ENCODE data around the gene MAP1LC3B. TPM values are rescaled to one million over a fixed set of nuclear protein-coding genes. Genes with fewer than 3 reads are reported as not detected.
A peak's percentile ranks its signal among the peaks of the same experiment; 100 is the strongest.
"Not testable (repeated sequence)": the region's sequence is repeated elsewhere in the genome, so short reads cannot be mapped to it uniquely, and the experiment has no call there.

MAP1LC3B gene
- total and polyA plus RNA-seq, 2 experiments from 2014 or later = 73.3 to 134 TPM

- Histone ChIP-seq H3K9me3 (ENCODE audit: low read depth) (no peaks in the 10 kb centered on the region), H3K79me2 (peaks cover 37% of the 10 kb centered on the region), H3K4me2 (no peak overlapping the region), H2AFZ (no peak overlapping the region), H3K9me2 (replicated peaks; ENCODE audit: insufficient read depth) (no peaks in the 10 kb centered on the region), H3K4me1 (ENCODE audit: insufficient read depth) (peaks cover 11% of the 10 kb centered on the region), H3K4me3 (no peak overlapping the region), H4K20me1 (ENCODE audit: insufficient read depth, poor library complexity, severe bottlenecking) (peaks cover 19% of the 10 kb centered on the region), H3K27me3 (no peaks in the 10 kb centered on the region), H3K27ac (no peak overlapping the region), H3K36me3 (replicated peaks; ENCODE audit: insufficient read depth, low read depth) (no peaks in the 10 kb centered on the region)
- TF ChIP-seq, protein P1, sequence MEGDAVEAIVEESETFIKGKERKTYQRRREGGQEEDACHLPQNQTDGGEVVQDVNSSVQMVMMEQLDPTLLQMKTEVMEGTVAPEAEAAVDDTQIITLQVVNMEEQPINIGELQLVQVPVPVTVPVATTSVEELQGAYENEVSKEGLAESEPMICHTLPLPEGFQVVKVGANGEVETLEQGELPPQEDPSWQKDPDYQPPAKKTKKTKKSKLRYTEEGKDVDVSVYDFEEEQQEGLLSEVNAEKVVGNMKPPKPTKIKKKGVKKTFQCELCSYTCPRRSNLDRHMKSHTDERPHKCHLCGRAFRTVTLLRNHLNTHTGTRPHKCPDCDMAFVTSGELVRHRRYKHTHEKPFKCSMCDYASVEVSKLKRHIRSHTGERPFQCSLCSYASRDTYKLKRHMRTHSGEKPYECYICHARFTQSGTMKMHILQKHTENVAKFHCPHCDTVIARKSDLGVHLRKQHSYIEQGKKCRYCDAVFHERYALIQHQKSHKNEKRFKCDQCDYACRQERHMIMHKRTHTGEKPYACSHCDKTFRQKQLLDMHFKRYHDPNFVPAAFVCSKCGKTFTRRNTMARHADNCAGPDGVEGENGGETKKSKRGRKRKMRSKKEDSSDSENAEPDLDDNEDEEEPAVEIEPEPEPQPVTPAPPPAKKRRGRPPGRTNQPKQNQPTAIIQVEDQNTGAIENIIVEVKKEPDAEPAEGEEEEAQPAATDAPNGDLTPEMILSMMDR (IDR thresholded peaks at IDR 0.05; ENCODE audit: poor library complexity) = no peak
- TF ChIP-seq EZH2phosphoT487 (IDR thresholded peaks at IDR 0.05; ENCODE audit: low read depth, severe bottlenecking, unreplicated experiment) (no peak), EZH2 (IDR thresholded peaks at IDR 0.05; ENCODE audit: borderline replicate concordance) (no peak)
- no peak for DNase-seq (ENCODE audit: low spot score)
- WGBS (ENCODE audit: low lambda C conversion rate, missing lambda C conversion rate) = 98% methylated on average over 16 of the region's 16 CpGs
These were observed 31.1 kb upstream of the MAP1LC3B start for GRCh38 chr16:87360862-87361610.

DNA sequence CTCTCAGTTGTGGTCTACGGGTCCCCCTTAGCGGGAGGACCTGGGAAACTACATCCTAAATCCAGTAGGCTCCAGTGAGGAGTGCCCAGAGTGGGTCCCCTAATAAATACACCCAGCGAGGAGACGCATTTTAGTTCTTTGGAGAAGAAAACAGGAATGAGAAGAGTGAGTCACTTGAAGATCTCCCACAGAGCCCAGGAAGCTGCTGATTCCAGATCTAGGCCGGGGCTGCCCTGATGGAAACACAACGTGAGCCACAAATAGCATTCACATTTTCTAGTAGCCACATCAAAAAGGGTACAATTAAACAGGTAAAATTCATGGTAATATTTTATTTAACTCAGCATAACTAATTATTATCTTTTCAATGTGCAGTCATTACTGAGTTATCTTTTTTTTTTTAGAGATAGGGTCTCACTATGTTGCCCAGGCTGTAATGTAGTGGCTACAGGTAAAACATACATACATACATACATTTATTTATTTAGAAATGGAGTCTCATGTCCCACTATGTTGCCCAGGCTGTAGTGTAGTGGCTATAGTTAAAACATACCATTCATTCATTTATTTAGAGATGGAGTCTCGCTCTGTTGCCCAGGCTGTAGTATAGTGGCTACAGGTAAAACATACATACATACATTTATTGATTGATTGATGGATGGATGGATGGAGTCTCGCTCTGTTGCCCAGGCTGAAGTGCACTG lies 30.1 kb upstream of the MAP1LC3B start:
- no peak overlapping the region for H3K27ac ChIP-seq
- no peaks in the 10 kb centered on the region for H3K9me3 ChIP-seq (ENCODE audit: low read depth)
- H3K4me1 ChIP-seq (ENCODE audit: insufficient read depth) = peaks cover 11% of the 10 kb centered on the region
- H3K4me3 ChIP-seq = no peak overlapping the region
- peaks cover 25% of the 10 kb centered on the region for H4K20me1 ChIP-seq (ENCODE audit: insufficient read depth, poor library complexity, severe bottlenecking)
- H3K79me2 ChIP-seq = peaks cover 47% of the 10 kb centered on the region
- WGBS (ENCODE audit: low lambda C conversion rate, missing lambda C conversion rate) = 98% methylated on average over 8 of the region's 8 CpGs
- no peak overlapping the region for H2AFZ ChIP-seq
- H3K4me2 ChIP-seq = no peak overlapping the region
- TF ChIP-seq EZH2 (IDR thresholded peaks at IDR 0.05; ENCODE audit: borderline replicate concordance) = no peak
- no peak for TF ChIP-seq EZH2phosphoT487 (IDR thresholded peaks at IDR 0.05; ENCODE audit: low read depth, severe bottlenecking, unreplicated experiment)
- TF ChIP-seq, protein P1 (IDR thresholded peaks at IDR 0.05; ENCODE audit: poor library complexity) = no peak
- H3K9me2 ChIP-seq (replicated peaks; ENCODE audit: insufficient read depth) = no peaks in the 10 kb centered on the region
- H3K36me3 ChIP-seq (replicated peaks; ENCODE audit: insufficient read depth, low read depth) = no peaks in the 10 kb centered on the region
- no peaks in the 10 kb centered on the region for H3K27me3 ChIP-seq
- DNase-seq (ENCODE audit: low spot score) = no peak

- H3K79me2 ChIP-seq = peaks cover 56% of the 10 kb centered on the region
- H3K36me3 ChIP-seq (replicated peaks; ENCODE audit: insufficient read depth, low read depth) = not testable (repeated sequence)
These were observed 29.1 kb upstream of the MAP1LC3B start for GRCh38 chr16:87362828-87363559.

More at GRCh38 chr16:87362828-87363559, 29.1 kb upstream of the MAP1LC3B start:
- not testable (repeated sequence) for H3K4me3 ChIP-seq; H3K27me3 ChIP-seq; H3K9me2 ChIP-seq (replicated peaks; ENCODE audit: insufficient read depth); H2AFZ ChIP-seq; DNase-seq (ENCODE audit: low spot score); H3K9me3 ChIP-seq (ENCODE audit: low read depth)
- Histone ChIP-seq H4K20me1 (ENCODE audit: insufficient read depth, poor library complexity, severe bottlenecking) (peaks cover 30% of the 10 kb centered on the region), H3K27ac (peak overlapping the region; percentile 48), H3K4me2 (peak overlapping the region; percentile 52), H3K4me1 (ENCODE audit: insufficient read depth) (peaks cover 11% of the 10 kb centered on the region)
- WGBS (ENCODE audit: low lambda C conversion rate, missing lambda C conversion rate) = 93% methylated on average over 13 of the region's 13 CpGs
